K562 (cell line): ENCODE measurements around the gene MRPS15. TPM values are rescaled to one million over a fixed set of nuclear protein-coding genes. Genes with fewer than 3 reads are reported as not detected.
A peak's percentile ranks its signal among the peaks of the same experiment; 100 is the strongest.

Experiments used
- CTCF ChIP-seq, 3 experiments: IDR thresholded peaks in 2 of 3; conservative IDR thresholded peaks in 1 of 3; 2 replicates each; pipeline ENCODE4 v1.5.1; 2011 to 2012; ENCODE audit warnings: low read length in 3 of 3, mild to moderate bottlenecking in 3 of 3, control low read depth in 2 of 3, improper control_type of control experiment in 1 of 3, inconsistent platforms in 1 of 3, low read depth in 1 of 3, mixed read lengths in 1 of 3, moderate library complexity in 1 of 3; ENCODE audit not compliant: insufficient read depth in 2 of 3
- FOXK2 ChIP-seq, 2 experiments: fragments of 450-650 bp; IDR thresholded peaks in 1 of 2; conservative IDR thresholded peaks in 1 of 2; 2 replicates each; pipeline ENCODE4 v1.6.1; 2016; ENCODE audit warnings: low read depth in 2 of 2, mild to moderate bottlenecking in 1 of 2
- MBD1 ChIP-seq: fragments of 250-450 bp; sonication (Bioruptor Pico); IDR thresholded peaks from 2 replicates; pipeline ENCODE4 v1.8.0; 2022; ENCODE audit warnings: inconsistent platforms
- MTA3 ChIP-seq: fragments of 450-650 bp; formaldehyde crosslinking; IDR thresholded peaks from 2 replicates; pipeline ENCODE4 v1.6.1; 2017; ENCODE audit warnings: mild to moderate bottlenecking, borderline replicate concordance
- PREB ChIP-seq: sonication (generic); formaldehyde crosslinking; IDR thresholded peaks from 2 replicates; pipeline ENCODE4 v1.8.1; 2023; ENCODE audit warnings: mild to moderate bottlenecking, missing genetic modification reagents
- PTTG1 ChIP-seq: fragments of 450-650 bp; IDR thresholded peaks from 2 replicates; pipeline ENCODE4 v1.6.1; 2016; ENCODE audit warnings: low read depth, mild to moderate bottlenecking, missing genetic modification characterization, missing compliant biosample characterization
- RB1 ChIP-seq: fragments of 450-650 bp; IDR thresholded peaks from 2 replicates; pipeline ENCODE4 v1.6.1; 2017; ENCODE audit warnings: low read depth, mild to moderate bottlenecking
- RNF2 ChIP-seq: sonication (generic); IDR thresholded peaks from 2 replicates; pipeline ENCODE4 v1.6.1; 2016
- TAF9B ChIP-seq: fragments of 450-650 bp; IDR thresholded peaks from 2 replicates; pipeline ENCODE4 v1.6.1; 2018; ENCODE audit warnings: mild to moderate bottlenecking; ENCODE audit not compliant: partially characterized antibody
- TCF3 ChIP-seq: sonication (generic); formaldehyde crosslinking; IDR thresholded peaks from 2 replicates; pipeline ENCODE4 v1.4.0; 2020; ENCODE audit warnings: mild to moderate bottlenecking, missing genetic modification reagents
- ZNF239 ChIP-seq: fragments of 250-450 bp; sonication (Bioruptor Pico); IDR thresholded peaks from 2 replicates; pipeline ENCODE4 v1.4.0; 2020; ENCODE audit warnings: mild to moderate bottlenecking
- ZNF384 ChIP-seq: IDR thresholded peaks from 2 replicates; pipeline ENCODE4 v1.6.1; 2012; ENCODE audit warnings: low read depth, low read length, improper control_type of control experiment
- ZNF699 ChIP-seq: fragments of 250-450 bp; sonication (Bioruptor Pico); IDR thresholded peaks from 2 replicates; pipeline ENCODE4 v1.8.0; 2021; ENCODE audit warnings: mild to moderate bottlenecking, moderate library complexity; ENCODE audit not compliant: insufficient replicate concordance
- polyA plus RNA-seq, 8 experiments: library from polyadenylated mRNA; depleted of rRNA in 4 of 8; stranded (reverse) in 5 of 8; unstranded in 3 of 8; fragments of >200 nt; fragmentation: Nextera tagmentation in 2 of 8; fragmentation: Illumina TruSeq in 1 of 8; extraction: Ambion mirVana in 2 of 8; extraction: Trizol in 1 of 8; gene quantifications; 2 replicates each; pipeline versions ENCODE4 v1.2.1 to v1.2.3, GENCODE V29; 2011 to 2014; ENCODE audit warnings: inconsistent platforms in 1 of 8, missing spikeins in 1 of 8
- total RNA-seq, 7 experiments: library from RNA; depleted of rRNA in 6 of 7; stranded (reverse); fragments of >200 nt in 6 of 7; fragmentation: Illumina TruSeq in 2 of 7; extraction: Trizol in 2 of 7; gene quantifications; 2 replicates each; pipeline versions ENCODE4 v1.2.1 to v1.2.3, GENCODE V29; 2011 to 2021; ENCODE audit warnings: low replicate concordance in 1 of 7

MRPS15 gene
- total and polyA plus RNA-seq, 9 of the 15 experiments (the other 6 are each of a cell fraction or from before 2014, with no cell fraction given) = 62.9 to 286 (median 149) TPM

GRCh38 chr1:36463803-36464604 is at the start of gene MRPS15 (continued):
- TF ChIP-seq TCF3 (CRISPR knock-in tag) (peak; percentile 37; the same call in 1 of the 2 replicates), PREB (CRISPR knock-in tag) (0 out of 2 replicates have a peak, but pooled peaks have one; percentile 61), ZNF699 (no peak), TAF9B (peak; percentile 90), ZNF384 (0 out of 2 replicates have a peak, but pooled peaks have one; percentile 7), RB1 (peak; percentile 97), CTCF (IDR thresholded peaks at IDR 0.05 in 2 of 3, conservative IDR thresholded peaks at IDR 0.05 in 1 of 3; ENCODE audit: insufficient read depth in 2 of 3, low read depth in 1 of 3, low read length in 3 of 3) (no peak), RNF2 (peak; percentile 88), PTTG1 (tag) (no peak), FOXK2 (conservative IDR thresholded peaks at IDR 0.05 in 1 of 2, IDR thresholded peaks at IDR 0.05 in 1 of 2; ENCODE audit: low read depth in 2 of 2) (peak; percentile 57 to 96), MBD1 (no peak), MTA3 (no peak; the same call in 1 of the 2 replicates), ZNF239 (CRISPR knock-in tag) (peak; percentile 28; the same call in 1 of the 2 replicates)
